T-helper 9 cell (primary cell): ENCODE results near the gene SHC4.

Experiments
- DNase-seq: peaks from one replicate; pipeline ENCODE4 v3.0.0-alpha.2; 2020

The SHC4 gene

DNA sequence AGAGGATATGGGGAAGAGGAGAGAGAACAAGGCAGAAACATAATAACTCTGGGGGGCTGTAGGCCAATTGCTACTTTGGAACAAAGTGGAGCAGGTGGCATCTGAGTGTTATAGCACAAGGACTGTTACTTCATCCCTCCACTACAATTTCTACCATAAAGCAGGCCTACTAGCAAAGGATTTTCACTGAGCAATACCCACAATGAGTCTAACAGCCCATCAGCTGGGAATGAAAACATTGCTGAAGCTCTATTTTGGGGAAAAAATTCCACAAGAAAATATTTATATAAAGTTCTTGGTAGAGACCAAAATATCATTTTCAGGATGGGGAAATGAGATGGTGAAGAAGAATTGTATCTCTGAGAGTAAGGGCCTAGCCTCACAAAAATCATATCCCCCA lies 3.6 kb upstream of the SHC4 start:
- no peak for DNase-seq

DNA sequence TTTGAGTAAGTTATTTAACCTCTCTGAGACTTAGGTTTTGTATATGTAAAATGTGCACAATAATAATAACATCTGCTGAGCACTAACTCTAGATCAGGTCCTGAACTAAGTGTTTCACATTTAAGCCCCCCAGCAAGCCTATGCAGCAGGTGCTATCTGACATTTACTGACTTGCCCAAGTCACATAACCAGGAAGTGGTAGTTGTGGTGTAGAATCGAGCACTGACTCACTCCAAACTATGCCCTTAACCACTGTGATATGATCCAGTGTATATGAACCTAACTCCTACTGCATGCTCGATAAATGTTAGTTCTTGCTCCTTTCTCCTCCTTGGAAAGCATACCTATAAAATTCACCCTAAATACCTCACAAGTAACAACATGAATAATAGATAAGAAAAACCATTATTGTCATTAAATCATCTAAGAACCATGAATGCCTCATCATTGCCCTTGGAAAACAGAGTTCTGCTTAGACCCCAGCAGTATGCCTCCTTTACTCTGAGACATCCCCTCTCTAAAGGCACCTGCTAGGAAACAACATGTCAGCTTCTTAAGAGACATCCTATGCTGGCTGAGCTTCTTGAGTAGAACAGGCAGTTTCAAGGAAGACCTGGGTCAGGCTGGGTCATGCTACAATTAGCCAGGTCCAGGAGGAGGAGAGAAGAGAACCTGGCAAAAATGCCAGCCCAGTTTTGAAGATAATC lies 3.0 kb upstream of the SHC4 start:
- DNase-seq: no peak

DNA sequence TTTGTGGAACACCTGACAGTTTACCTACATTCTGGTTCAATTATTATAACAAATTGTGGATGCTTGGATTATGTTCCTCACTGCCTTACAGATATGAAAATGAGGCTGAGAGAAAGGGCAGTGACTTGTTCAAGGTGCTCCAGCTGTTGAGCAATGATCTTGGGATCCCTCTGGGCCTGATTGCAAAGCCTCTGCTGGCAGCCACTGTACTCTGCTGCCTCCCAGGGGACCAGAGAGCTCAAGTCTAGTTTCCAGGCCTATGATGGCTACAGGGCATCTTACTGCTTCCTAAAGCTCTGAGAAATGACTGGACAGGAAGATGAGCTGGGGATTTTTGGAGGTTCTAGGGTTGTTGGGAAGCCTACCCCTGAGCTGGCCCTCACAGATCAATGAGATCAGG lies 2.3 kb upstream of the SHC4 start:
- no peak for DNase-seq

DNA sequence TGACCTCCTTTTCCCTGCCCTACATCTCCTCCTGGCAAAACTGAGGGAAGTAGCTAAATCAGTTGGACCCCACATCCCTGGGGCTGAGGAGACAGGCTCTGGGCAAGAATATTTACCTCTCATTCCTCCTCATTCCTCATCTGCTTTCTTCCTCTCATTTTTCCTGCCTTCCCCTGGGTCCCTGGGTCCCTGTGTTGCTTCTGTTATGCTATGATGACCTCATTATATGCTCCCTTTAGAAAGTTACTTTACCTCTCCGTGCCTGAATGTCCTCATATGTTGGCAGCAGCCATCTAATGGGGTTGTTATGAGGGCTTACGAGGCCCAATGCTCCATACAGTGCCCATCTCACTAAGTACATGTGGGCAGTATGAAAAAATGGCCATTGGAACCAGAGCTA lies 1.2 kb upstream of the SHC4 start:
- no peak for DNase-seq

DNA sequence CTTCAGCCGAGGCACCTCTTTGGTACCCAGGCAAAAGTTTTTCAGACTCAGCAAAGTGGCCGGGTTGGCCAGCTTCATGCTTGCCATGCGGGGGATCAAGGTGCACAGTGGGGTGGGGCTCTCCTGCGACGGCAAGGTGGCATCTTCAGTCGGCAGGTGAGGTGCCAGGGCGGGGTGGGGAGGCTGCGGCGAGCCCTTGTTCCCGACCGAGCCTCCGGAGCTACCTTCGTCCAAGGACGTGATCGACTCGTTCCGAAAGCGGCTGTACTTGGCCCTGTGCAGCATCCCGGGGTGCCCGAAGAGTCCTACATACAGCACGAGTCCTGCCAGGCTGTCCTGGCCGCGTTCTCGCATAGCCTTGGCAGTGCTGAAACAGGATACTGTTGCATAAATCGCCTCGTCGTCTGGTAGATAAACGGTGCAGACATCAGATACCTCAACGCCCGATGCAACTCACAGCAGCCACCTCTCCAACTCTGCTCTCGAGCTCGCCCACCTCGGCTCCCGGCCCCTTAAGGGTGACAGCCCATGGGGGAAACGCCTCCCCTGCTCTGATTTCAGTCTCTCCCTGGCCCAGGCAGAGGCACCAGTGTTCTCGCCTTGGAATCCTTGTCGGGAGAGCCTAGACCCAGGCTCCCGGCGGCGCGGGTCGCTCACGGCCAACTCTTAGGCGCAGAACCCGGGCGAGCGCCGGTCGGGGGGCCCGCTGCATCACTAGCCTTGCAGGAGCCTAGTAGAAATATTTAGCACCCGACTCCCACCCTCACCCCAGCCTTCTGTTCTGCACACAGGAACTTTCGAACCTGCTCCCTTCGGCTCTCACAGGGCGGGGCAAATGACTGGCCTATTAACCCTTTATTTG lies 826 bp downstream of the SHC4 start:
- no peak for DNase-seq

DNA sequence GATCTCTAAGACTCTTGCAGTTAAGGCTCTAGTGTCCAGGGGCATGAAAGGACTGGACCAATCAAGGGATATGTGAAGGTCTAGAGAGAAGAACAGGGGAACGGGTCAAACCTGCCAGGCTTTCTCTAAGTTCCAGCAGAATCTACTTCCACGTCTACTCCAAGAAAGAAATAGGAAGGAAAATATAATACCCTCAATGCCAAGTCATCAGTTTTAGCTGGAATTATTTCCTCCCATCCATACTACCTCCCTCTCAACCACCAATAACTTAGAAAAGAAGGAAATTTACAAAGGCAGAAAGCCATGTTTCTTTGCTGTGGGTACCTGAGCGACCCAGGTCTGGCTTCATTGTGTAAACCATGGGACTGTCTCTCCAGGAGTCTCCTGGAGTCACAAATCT lies 7.8 kb downstream of the SHC4 start:
- no peak for DNase-seq

DNA sequence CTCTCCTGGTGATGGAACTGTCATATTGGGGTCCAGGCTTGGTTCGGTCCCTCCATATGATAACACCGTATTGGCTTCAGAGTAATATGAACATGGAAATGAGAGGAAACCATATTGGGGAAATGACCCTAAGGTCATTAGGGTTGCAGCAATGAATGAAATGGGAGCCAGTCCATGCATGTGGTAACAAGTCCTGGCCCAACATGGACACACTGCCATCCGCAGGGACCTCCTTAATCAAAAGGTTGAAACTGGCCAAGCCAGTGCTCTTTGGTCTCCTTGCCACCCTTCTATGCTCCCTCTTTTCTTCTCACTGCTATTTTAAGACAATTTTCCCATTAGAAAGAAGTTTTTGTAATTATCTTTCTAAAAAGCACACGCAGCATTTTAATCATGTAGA lies 8.3 kb downstream of the SHC4 start:
- DNase-seq: no peak

DNA sequence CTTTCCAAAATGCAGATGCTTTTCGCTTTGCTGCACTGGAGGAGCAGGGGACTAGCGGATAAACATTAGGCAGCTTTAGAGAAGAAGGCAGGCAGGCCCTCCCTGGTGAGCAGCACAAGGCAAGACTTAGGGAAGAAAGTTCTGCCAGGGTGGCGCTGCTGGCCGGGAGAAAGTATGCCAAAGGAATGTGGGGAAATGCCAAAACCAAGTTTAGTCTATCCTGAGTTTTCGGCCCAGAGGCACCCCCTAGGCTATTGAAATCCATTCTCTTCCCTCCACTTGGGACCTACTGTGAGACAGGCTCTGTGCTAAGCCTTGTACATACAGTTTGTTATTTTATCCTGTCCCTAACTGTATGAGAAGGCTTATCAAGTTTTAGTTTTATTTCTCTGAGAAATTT lies 9.2 kb downstream of the SHC4 start:
- no peak for DNase-seq

DNA sequence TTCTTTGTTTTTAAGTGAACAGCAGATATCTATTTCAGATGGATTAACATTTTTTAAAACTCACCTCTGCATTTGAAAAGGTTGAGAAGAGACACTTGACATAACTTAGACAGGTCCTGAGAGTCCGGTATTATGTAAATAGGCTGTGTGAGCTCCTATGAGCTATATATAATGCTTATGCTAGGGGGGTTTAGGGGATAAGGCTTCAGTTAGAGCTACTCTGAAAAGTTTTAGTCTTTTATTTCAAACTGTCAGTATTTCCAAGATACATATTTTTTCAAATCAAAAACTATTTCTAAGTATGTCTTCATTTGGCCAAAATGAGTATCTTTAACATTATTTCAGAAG lies 16.9 kb downstream of the SHC4 start:
- DNase-seq: no peak

DNA sequence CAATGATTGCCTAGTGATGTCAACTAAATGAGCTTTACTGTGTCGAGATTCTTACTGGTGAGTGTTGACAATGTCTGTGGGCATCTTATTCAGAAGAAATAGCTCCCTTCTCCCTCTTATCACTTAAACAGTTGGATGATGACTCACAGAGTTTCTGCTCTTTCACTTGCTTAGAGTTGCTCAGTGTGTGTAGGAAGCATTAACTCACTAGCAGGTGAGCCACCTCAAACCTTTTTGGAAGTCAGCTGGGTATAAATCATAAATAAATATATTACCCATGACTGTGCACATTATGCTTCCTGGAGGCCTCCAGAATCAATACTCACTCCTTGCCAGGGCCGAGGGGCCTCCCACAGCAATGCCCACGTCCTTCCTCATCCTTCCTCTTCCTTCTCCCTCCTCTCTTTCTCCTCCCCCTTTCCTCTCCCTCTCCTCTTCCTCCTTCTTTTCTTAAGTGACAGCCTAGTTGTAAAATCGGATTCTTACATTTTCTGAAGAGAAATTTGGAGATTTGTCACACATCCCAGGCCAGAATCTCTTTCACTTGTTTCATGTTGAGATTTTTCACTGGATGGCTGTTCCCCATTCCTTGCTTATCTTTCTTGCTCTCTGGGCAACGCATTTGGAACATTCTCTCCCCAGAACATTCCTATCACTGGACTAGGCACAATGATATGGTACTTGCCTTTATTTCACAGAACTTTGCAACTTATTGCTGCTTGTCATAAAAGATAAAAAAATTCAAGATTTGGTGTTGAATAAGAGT lies 17.5 kb downstream of the SHC4 start:
- no peak for DNase-seq

DNA sequence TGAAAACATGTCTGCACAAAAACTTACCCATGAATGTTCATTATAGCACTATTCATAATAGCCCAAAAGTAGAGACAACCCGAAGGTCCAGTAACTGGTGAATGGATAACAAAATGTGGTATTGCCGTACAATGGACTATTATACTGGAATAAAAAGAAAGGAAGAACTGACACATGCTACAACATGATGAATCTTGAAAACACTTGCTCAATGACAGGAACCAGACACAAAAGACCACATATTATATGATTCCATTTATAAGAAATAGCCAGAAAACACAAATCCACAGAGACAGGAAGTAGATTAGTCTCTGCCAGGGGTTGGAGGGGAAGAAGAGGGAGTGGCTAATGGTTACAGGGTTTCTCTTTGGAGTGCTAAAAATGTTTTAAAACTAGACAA lies 18.3 kb downstream of the SHC4 start:
- no peak for DNase-seq

DNA sequence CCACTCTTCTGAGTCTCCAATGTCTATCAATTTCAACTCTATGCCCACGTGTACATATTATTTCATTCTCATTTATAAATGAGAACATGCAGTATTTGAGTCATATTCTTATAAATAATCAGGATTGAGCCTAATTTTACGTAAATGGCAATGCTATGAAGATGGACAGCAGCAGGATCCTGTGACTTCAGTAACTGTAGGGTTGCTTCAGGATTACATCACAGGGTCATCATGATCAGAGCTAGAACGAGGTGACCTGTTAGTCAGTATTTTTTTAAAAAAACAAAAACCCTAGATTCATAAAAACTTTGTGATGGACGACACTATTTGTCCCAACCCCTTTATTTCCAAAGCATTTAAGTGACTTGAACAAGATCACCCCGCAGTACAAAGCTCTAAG lies 21.8 kb downstream of the SHC4 start:
- DNase-seq: no peak

DNA sequence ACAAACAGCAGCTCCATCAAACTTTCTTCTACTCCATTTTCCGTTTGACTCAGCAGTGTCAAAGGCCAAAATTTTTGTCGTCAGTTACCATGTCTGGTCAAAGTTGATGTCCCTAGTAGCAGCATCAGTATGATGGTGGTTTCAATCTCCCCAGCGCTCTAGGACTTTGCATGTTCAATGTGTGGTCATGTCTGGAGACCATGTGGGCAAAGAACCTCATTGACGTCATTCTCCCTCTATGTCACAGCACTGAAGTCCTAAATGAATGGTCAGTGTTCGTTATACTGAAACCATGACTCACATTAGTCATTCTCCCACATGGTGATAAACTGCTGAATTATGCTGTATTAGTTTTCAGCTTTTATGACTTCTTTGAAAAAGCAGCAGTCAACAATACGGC lies 23.2 kb downstream of the SHC4 start:
- DNase-seq: no peak

DNA sequence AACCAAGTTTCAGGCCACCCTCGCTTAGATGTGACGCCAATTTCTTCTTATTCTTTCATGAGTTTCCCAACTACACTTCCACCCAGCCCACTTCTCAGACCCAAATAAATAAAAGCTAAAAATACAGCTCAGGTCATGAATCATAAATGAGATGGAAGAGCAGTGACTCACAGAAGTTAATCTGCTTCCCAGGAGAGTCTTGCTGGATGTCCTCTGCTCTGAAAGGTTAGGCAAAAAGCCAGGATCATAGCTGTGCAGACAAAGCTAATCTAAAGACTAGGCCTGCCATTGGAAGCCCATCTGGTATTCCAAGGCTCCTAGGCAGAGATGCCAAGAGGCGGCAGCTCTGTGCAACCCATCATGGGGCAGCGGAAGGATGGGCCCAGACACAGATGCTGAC lies 24.1 kb downstream of the SHC4 start:
- no peak for DNase-seq

DNA sequence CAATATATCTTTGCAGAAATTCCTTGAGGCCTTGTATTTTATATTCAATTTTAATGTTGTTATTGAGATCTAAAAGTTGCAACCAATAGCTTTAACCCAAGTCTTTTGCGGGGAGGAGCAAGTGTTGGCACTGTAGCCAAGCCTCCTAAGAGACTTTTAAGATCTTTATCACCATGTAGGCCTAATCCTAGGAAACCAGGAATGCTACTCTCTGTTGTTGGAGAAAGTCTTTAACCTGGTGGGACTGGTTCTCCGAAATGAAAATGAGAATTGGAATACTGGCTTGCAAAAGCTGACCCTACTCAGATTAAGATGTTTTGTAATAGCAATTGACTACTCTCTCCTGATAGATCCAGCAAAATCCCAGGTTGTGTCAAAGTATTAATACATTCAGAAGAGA lies 25.8 kb downstream of the SHC4 start:
- no peak for DNase-seq

DNA sequence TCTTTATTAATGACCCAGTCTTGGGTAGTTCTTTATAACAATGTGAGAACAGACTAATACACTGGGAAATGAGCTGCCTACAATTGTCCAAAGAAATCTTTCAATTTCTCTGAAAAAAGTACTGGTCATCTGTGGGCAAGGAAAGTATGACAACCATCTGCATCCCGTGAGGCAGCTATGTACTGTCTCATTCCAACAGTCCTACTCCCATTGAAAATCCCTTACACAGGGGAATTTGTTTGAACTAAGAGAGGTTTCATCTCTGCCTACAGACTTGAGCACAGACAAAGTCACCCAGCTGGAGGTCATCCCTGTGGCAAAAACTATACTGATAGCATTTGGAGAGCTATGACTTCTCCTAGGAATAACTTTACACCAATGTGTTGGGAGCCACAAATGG lies 27.1 kb downstream of the SHC4 start:
- no peak for DNase-seq

DNA sequence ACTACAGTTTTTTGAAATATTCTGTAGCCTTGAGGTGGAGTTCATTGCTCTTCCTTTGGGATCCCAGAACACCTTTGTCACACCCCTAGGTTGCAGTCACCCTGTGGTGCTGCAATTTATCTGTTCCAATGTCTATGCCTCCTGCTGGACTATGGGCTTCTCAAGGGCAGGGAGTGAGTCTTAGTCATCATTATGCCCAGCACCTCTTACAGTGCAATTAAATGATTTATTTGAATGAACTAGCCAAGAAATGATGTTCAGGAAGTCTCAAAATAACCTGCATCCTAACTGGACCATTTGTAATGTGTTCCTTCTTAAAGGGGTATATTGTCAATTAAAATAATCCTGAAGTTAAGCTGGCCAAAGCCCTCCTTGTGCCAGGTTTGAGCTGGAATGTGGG lies 28.5 kb downstream of the SHC4 start:
- DNase-seq: no peak

DNA sequence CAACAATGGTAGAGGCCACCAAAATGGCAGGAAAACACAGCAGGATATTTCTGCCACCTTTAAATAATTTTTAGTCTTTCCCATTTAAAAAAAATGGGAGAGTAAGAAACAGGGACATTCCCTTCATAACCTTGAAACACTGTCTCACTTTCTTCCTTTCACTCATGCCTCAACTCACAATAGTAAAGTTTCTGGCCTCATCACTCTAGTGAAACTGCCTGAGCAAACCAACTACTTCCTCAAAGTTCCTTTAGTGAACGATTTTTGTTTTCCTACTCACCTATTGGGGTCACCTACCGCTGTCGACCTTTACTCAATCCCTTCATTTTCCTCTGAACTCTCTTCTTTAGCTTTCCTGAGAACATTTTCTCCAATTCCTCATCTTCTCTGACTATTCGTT lies 33.0 kb downstream of the SHC4 start:
- no peak for DNase-seq

DNA sequence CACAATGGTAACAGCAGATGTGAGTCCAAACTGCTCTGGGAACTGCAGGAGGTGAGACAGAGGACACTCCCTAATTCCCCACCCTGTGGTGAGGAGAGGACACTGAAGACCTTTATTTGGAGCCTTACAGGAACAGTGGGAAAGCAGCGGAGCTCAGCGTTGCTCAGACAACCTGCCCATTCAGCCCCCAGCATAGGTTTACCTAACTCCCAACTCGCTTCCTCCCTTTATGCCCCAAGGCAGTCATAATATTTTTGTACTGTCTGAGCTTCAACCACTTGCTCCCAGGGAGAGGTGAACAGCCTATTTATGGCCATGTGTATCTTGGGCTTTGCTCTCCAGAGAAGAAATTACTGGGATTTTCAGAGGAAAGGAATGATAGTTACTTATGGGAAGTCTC lies 34.1 kb downstream of the SHC4 start:
- no peak for DNase-seq

DNA sequence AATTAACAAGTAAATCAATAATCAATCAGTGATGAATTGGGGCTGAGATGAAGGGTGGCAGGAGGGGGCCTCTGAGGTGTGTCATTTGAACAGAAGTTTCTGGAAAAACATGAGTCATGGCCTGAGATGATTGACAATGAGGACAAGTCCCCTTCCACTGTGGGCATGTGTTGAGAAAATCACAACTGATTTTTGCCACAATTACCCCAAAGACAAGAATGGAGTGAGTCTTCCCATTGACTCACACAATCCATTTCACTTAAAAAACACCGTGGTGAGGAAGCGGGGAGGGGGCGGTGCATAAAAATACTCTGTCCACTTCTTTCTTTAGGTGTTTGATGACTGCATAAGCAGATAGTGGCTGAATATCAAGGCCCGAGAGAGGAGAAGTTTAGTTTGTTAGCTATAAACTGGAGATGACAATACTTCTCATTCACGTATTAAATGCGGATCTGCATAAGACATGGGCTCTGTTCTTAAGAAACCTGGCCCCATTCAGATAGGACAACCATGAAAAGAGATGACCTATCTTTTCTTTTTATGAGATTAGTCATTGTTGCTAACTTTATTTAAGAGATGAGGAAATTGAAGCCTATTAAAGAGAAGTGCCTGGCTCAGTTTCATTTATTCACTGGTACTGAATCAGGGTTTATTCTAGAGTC lies 34.7 kb downstream of the SHC4 start:
- no peak for DNase-seq

DNA sequence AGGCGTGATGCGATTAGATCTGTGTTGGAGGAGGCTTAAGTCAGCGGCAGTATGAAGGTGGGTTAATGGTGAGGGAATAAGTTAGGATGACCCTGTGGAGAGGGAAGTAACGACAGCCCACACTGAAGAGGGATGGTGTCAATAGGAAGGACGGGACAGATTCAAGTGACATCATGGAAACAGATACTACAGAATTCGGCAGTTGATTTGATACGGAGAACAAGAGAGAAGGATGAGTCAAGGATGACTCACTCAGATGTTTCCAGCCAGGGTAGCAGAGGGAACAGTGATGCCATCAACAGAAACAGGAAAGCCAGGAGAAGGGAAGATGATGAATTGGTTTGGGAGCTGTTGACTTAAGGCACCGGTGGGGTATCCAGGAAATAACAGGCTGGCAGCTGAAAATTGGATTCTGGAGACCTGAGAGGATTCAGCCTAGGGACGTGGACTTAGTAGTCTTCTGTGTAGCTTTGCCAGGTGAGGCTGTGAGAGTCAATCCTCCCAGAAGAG lies 38.0 kb downstream of the SHC4 start:
- DNase-seq: no peak

DNA sequence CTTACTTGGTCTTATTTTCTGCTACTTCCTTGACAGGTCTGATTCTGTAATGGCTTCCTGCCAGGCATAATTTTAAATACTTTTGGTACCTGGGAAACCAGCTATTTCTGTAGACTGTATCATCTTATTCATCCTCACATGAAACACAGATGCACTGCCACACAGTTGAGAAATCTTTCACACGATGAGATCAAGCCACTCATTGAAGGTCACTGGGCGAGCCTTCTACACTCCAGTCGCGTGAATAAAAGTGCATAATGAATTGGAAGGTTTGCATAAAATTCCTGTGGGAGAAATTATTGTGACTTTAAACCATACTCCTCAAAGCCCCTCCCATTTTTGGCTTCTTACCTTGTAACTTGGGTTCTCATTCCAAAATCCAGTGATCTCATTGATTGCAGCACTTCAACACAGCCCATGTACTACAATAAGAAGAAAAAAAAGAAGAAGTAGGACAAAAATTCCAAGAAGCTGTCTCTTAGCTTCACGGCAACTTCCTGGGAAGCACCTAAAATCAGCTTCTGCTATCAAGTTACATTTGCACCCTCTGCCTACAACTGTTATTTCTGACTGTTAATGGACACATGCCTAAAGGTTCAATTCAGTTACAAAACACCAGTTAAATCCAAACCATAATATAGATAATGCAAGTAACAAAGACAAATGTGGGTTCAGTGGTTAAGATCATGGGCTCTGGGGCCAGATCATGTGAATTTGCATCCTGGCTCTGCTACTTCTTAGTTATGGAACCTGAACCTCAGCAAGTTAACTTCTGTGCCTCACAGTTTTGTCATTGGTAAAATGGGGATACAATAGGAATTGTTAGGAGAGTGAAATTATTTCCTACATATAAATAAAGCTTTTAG lies 39.0 kb downstream of the SHC4 start:
- DNase-seq: no peak
